Middle frontal gyrus (tissue), 1 donor: ENCODE measurements around the gene ZDHHC1.
"Not testable (repeated sequence)": the region's sequence is repeated elsewhere in the genome, so short reads cannot be mapped to it uniquely, and the experiment has no call there.

Experiments
- DNase-seq: peaks from one replicate; pipeline ENCODE4 v3.0.0-alpha.2; 2015; ENCODE audit warnings: low spot score; ENCODE audit errors: extremely low spot score

Gene ZDHHC1

DNA sequence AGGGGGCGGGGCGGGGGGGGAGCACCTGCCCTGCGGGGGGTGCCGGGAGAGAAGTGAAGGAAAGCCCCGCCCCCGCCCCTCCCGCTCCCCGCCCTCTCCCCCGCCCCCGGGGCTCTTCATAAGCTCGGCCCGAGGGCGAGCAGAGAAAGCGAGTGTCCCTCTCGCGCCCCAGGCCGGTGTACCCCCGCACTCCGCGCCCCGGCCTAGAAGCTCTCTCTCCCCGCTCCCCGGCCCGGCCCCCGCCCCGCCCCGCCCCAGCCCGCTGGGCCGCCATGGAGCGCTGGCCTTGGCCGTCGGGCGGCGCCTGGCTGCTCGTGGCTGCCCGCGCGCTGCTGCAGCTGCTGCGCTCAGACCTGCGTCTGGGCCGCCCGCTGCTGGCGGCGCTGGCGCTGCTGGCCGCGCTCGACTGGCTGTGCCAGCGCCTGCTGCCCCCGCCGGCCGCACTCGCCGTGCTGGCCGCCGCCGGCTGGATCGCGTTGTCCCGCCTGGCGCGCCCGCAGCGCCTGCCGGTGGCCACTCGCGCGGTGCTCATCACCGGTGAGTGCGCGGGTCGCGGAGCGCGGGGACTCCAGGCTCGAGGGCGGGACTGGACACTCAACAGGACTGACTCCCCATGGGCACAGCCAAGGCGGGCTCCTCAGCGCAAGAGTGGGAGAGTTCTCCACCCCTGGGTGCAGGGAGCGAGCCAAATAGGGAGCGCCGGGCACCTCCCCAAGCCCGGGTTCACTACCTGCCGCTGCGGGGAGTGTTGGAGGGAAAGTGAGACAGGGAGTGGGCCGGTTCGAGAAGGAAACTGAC is 14.9 kb upstream of the ZDHHC1 start, which contains the start of gene HSD11B2:
Gene HSD11B2, plus strand, starts transcription at position 145 of the 798 bp plus-strand sequence. Its CDS starts 128 bp downstream, at position 273.
- no peak for DNase-seq

- no peak for DNase-seq
Measured at GRCh38 chr16:67430504-67430976, 14.3 kb upstream of the ZDHHC1 start.

- no peak for DNase-seq
Measured at GRCh38 chr16:67429799-67430503, 13.7 kb upstream of the ZDHHC1 start.

- DNase-seq: no peak
Measured at GRCh38 chr16:67429053-67429798, 12.9 kb upstream of the ZDHHC1 start.

DNA sequence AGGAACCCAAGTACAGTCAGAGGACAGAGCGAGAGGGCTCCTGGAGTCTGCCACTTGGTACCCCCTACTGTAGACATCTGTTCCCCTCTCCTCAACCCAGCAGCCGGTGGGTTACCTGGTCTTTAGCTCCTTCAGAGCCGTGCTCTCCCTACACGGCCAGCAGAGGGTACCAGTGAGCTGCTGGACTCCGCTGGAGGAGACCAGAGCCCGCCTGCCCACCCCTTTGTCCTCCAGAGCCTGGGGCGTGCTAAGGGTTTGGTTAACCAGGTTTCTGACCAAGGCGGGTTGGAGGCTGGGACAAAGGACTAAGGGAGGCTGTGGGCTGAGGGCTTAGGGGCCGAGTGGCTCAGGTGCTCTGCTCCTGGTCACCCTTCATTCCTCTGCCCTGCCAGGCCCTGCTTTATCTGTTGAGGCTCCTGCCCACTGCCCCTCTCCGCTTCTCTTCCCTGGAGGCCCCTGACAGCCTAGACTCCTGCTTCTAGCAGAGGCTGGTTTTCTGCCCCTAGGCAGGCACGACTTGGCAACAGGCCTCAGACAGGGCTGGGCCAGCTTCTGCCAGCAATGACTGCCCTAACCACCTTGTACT is 12.0 kb upstream of the ZDHHC1 start:
- DNase-seq: no peak

DNA sequence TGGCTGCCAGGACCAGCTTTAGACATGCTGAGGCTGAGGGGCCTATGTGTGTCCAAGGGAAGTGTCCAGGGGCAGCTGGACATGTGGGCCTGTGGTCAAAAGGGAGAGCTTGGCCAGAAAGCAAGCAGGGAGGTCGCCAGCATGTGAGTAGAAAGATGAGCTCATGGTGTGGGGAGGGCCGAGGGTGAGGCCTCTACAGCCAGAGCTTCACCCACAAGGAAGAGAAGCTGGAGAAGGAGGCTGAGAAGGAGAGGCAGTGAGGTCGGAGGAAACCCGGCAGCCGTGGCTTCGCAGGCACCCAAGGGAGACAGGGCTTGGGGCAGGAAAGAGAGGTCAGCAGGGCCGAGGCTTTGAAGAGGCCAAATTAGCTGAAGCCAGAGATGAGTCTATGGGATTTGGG is 10.7 kb upstream of the ZDHHC1 start:
- DNase-seq: no peak

DNA sequence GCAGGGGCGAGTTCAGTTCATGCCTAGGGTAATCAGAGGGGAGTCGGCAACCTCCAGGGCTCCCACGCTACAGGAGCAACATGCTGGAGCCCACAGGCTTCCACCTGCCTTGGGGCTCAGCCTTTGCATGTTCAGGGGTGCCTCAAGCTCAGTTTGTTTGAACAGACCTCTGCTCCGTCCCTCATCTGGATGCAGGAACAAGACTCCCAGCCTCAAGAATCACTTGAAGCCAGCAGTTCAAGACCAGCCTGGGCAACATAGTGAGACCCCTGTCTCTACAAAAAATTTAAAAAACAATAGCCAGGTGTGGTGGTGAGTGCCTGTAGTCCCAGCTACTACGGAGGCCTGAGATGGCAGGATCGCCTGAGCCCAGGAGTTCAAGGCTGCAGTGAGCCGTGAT is 9.7 kb upstream of the ZDHHC1 start:
- no peak for DNase-seq

- DNase-seq: no peak
Measured at GRCh38 chr16:67425580-67425979, 9.3 kb upstream of the ZDHHC1 start.

- DNase-seq: no peak
Measured at GRCh38 chr16:67425061-67425460, 8.8 kb upstream of the ZDHHC1 start.

GRCh38 chr16:67424261-67424615 is 8.0 kb upstream of the ZDHHC1 start:
- DNase-seq: no peak

DNA sequence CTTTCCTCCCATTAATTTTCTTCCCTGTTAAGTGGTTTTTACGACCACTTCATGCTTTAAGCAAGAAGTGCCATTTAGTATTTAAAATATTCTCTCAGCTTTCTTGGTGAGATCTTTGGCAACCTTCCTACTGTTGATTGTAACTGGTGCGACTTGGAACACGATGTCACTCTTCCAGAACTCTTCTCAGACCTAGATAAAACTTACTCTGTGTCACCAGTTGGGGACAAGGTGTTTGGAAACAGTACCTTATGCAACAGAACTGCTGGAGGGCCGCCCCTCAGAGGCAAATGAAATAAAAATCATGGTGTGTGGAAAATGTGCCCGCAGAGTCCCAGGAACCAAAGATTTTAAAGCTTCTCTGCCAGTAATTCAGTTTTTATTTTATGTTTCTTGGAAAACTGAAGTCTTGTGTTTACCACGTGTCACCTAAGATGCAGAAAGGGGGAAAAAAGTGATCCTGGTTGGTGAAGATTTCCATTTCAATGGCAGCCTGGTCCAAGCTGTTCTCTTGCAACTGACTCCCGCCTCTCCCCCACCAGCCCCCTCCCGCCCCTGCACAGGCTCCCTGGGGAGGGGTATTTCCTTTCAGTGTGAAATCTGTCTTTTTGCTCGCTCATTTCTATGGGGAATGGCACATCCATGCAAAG is 7.5 kb upstream of the ZDHHC1 start:
- no peak for DNase-seq

- DNase-seq: no peak
Measured at GRCh38 chr16:67423015-67423414, 6.7 kb upstream of the ZDHHC1 start.

- no peak for DNase-seq
Measured at GRCh38 chr16:67421030-67421429, 4.8 kb upstream of the ZDHHC1 start.

- DNase-seq: no peak
Measured at GRCh38 chr16:67419931-67420330, 3.7 kb upstream of the ZDHHC1 start.

DNA sequence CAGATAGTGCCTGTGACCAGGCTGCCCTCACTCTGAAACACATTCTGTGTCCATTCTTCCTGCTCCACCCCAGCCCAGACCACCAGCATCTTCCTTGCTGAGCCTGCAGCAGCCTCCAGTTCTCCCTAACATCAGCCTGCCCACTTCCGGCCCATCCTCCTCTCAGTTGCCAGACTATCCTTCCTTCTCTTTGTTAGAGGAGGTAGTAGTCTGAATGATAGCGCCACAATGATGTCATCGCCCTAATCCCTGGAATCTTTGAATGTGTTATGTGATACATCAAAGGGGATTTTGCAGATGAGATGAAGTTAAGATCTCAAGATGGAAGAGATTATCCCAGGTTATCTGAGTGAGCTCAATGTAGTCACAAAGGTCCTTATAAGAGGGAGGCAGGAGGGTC is 3.2 kb upstream of the ZDHHC1 start:
- no peak for DNase-seq

DNA sequence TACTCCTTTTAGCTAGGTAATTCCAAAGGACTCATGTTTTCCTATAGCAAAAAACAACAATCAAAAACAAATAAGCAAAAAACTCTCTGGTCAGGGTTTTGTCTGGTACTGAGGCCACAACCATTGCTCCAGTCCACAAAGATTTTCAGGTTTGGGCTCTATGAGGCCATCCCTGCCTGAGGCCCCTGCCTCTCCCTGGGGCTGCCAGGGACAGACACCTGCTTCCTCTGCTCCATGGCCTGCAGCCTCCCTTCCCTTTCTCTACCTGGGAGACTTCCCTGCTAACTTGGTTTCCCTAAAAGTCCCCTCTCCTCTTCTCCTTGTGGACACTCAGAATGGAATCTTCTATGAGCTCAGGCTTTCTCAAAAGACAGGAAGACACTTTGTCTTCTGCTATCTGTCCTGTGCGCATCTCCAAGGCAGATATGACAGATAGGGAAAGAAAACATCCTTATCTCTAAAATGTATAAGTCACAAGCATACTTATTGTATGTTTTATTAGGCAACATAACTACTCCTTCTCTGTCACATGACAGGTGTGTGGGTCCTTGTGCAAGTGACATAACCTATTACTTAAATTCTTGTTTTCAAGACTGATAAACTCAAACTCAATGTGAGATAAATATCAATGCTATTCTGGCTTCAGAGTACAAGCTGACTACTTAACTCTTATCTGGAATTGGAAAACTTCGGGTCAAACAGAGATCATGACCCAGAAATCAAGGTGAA is 1.2 kb upstream of the ZDHHC1 start:
- no peak for DNase-seq

GRCh38 chr16:67415421-67415820 is 856 bp downstream of the ZDHHC1 start:
- not testable (repeated sequence) for DNase-seq

DNA sequence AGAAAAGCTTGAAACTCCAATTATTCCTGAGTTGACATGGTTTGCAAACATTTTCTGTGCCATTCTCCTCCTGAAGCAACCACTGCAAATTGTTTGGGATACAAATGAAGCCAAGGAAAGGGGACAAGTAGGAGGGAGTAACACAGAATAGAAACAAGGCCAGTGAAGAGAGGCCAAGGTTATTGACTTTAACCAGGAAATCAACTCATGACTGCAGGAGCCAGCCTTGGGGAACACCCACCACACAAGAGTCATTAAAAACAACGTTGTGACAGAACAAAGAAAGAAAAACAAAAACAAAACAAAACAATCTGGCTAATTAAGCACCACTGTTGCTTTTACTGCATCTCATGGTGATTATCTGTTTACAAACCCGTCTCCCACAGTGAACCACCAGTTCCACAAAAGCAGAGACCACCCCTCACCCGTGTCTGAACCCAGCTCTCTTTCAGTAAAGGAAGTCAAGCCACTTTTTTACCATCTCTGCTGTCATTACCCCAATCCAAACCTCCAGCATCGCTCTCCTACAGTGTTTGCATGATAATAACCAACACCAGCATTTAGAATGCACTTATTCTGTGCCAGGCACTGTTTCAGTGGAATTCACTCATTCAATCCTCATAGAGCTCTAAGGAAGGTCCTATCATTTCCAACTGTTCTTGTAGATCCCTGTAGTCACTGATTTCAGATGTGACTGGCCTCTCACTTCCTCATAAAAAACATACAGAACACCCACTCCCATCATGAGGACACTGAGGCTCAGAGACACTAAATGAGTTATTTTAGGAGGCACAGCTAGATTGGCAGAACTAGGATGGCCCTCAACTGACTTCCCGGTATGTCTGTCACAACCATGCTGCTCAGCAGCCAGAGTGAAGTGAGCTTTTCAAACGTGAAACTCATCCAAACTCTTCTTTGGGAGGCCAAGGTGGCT is 2.0 kb downstream of the ZDHHC1 start:
- no peak for DNase-seq

DNA sequence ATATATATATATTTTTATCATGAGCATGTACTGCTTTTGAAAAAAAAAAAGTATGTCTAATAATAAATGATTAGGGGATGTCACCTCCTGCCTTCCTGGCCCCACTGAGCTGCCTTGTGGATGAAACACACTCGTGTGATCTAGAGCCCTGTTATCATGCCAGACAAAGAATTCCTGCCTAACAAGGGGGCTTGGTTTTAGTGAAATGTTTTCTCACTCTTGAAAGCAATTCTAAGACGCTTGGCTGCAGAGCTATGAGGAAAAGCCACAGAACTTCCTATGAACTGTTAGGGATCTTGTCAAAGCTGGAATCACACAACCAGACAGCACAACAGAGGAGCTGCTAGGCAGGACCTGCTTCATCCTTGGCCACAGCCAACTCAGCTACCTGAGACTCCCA is 4.0 kb downstream of the ZDHHC1 start:
- no peak for DNase-seq
